ENCODE measurements around the gene CDH8.

GRCh38 chr16:61993108-61993507 is 43.1 kb downstream of the CDH8 start:
- TF ChIP-seq CTCF (IDR thresholded peaks at IDR 0.05) (no peak), POLR2A (IDR thresholded peaks at IDR 0.05) (no peak)

All from body of pancreas (tissue), 4 donors.